HG03045 (cell line): ENCODE results near the gene SEC14L6.

Experiments used
- ATAC-seq: cut with Tn5 transposase; IDR thresholded peaks from one replicate; pipeline ENCODE4 v1.9.1; 2021; ENCODE audit warnings: mild to moderate bottlenecking, moderate library complexity; ENCODE audit not compliant: unreplicated experiment

The SEC14L6 gene

GRCh38 chr22:30500628-30501027 is 45.9 kb downstream of the SEC14L6 start:
- ATAC-seq, result no peak

DNA sequence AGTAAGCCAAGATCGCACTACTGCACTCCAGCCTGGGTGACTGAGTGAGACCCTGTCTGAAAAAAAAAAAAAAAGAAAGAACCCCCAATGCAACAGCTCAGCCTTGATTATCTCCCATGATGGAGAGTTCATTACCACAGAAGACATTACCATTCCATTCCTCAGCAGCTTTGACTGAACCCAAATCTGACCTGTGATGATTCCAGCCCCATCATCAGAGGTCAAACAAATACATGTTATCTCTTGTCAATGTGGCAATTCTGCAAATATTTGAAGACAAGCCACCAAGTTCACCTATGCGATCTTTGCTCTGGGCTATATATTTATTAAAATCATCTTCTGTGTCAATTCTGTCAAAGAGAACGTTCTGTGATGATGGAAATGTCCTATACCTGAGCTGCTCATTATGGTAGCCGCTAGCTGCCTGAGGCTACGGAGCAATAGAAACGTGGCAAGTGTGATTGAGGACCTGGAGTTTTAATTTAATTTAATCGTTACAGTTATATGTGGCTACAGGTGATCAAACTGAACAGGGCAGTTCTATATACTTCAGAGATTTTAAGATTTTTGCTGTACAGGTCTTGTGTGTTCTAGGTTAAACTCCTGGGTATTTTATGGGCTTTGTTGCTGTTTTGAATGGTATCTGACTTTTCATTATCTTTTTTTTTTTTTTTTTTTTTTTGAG is 48.9 kb downstream of the SEC14L6 start:
- no peak for ATAC-seq

- ATAC-seq, result no peak
Observed at GRCh38 chr22:30495041-30495784, 51.3 kb downstream of the SEC14L6 start.

DNA sequence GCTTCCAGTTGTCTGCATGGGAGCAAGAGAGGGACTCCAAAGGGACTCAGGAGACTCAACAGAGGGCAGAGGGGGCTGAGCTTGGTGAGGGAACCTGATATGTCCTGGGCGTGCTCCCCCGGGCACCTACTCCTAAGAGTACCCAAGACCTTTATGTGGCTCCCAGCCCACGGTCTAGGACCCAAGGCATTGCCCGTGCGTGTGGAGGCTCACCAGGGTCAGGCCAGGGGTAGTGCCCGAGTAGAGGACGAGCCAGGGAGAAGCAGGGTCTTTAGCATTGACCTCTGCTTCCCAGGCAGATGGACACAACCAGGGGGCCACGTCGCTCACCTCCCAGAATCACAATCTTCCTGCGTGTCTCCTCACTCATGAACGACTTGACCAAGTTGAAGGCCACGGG is 54.4 kb downstream of the SEC14L6 start:
- ATAC-seq, result no peak

DNA sequence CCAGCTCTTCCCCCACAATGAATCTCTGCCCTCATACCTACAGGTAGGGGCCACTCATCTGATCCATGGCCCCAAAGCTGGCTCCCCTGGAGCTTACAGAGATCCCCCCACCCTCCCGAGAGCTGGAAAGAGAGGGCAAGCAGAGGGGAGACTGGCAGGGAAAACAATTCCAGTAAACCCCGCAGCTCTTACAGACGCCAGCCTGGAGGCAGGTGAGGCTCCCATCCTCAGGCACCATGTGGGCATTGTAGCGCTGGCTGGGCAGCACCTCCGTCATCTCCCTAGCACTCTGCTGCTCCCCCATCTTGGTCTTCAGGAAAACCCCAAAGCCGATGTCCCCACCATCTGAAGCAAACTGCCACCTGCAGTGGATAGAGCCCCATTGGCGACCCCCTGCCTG is 55.2 kb downstream of the SEC14L6 start:
- no peak for ATAC-seq

DNA sequence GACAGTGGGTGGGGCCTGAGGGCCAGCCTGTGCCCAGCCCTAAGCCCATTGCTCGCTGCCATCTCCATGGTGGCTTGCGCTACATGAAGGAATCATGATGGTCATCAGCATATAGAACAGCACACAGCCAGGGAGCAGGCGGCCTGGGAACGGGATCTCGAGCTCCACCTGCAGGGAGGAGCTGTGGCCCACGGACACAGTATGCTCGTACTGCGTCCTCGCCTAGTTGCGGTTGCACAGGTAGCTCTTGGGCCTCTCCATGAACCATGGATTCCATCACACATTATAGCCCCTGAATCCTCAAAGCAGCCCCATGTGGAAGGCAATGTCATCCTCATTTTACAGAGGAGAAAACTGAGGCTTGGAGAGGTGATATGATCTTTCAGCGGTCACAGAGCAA is 56.1 kb downstream of the SEC14L6 start:
- no peak for ATAC-seq

GRCh38 chr22:30488121-30488520 is 58.4 kb downstream of the SEC14L6 start:
- no peak for ATAC-seq

- no peak for ATAC-seq
Observed at GRCh38 chr22:30486661-30487115, 59.9 kb downstream of the SEC14L6 start.

DNA sequence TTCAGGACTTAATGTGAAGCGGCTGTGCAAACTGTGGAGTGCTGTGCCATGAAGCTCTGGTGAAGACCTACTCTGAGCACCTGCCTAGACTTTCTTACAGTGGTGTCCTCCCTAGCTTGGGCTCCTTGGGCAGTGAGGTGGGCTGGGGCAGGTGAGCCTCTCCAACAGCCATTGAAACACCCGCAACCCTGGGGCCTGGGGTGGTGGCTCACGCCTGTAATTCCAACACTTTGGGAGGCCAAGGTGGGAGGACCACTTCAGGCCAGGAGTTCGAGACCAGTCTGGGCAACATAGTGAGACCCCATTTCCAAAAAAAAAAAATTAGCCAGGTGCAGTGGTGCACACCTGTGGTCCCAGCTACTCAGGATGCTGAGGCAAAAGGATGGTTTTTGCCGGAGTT is 60.4 kb downstream of the SEC14L6 start:
- ATAC-seq, result no peak

DNA sequence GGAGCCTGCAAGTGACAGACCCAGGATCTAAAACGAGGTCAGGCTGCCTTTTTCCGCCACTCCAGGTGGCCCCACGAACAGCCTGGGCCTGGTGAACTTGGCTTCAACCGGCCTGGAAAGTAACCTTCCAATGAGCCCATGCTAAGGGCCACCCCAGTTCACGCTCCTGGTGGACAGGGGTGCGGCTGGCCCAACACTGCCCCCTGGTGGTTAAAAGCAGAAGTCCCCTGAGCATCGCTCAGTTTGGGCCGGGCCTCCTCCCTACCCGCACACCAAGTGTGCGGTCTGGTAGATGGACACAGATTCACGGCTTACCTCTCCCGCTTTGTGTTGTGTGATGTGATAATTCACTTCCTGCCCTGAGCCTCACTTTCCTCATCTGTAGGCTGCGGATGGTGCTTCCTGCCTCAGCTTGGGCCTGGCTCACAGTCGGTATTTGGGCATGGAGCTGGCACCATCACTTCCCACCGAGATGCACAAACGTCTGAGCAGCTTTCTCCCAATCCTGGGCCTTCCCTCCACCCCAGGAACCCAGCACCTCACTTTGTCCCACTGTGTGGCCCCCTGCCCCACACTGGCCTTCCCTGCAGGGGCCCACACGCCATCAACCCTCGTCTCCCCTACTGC is 61.1 kb downstream of the SEC14L6 start:
- ATAC-seq, result no peak

- ATAC-seq, result no peak
Observed at GRCh38 chr22:30483169-30483568, 63.4 kb downstream of the SEC14L6 start.

DNA sequence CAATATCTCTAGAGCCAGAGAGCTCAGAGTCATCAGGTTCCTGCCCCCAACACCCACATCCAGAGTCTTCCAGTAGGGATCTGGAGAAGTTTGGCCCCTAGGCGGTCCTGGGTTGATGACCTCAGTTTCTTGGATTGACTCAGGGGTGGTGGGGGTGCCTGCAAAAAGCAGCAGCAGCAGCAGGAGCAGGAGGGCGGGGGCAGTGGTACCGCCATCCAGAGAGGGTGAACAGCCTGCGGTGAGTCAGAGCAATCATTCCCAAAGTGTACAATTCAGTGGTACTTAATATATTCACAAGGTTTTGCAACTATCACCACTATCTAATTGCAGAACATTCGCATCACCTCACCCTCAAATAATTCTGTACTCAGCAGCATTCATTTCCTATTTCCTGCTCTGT is 64.8 kb downstream of the SEC14L6 start:
- no peak for ATAC-seq

DNA sequence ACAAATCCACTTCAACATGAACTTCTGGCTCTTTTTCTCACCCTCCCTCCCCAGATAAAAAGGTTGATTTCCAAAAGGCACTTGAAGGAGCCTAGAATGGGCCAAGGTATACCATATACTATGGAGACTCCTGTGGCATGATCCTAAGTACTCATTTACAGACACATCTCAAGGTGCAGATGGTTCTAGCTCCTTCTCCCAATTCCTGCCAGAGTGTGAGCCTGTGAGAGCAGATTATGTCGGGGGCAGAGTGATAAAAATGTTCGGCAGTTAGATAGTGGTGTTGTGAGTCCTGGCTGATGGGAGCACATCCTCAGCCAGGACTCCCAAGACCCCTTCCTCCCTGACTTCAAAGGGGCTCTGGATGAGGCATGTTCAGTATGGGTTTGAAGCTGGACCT is 66.6 kb downstream of the SEC14L6 start:
- ATAC-seq, result no peak

DNA sequence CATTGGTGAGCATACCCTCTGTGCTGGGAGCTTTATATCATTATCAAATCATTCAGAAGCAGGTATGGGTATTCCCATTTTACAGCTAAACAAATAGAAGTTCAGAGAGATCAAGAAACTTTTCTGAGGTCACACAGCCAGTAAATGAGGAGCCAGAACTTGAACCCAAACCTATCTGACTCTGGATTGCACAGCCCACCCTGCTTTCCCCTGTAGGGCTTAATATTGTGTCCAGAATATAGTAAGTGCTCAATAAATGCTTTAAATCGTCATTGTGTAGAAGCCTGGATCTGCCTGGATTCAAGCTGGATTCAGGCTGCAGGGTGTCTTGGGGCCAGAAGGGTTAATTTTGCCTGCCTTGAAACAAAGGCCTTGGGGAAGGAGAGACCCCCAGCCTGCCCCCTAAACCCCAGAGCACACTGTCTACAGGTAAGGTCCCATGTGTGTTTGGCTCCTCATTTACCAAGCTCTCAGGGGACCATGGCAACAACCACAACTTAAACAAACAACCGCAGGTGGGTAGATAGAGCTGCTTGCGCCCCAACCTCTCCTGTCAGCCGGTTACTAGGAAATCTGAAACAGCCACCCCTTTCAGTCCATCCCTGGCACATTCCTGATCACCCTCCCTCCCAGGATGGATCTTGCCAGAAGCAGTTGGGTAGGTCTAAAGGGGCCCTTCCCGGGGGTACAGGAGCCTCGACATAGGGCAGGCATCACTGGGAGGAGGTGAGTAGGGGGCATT is 71.7 kb downstream of the SEC14L6 start:
- no peak for ATAC-seq

DNA sequence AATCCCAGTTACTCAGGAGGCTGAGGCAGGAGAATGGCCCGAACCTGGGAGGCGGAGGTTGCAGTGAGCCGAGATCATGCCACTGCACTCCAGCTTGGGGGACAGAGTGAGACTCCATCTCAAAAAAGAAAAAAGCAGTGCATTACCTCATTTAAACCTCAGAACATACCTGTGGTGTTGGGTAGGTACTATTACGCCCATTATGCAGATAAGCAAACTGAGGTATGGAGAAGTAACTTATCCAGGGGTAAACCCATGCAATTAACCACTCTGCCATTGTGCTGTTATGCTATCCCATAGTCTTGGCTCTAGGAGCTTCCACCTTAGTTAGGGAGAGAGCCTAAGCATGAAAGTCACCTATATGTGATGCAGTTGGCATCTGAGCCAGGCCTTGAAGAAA is 72.4 kb downstream of the SEC14L6 start:
- no peak for ATAC-seq

- no peak for ATAC-seq
Observed at GRCh38 chr22:30472994-30473720, 73.4 kb downstream of the SEC14L6 start.
